HG03064 (cell line): ENCODE results near the gene HOXD3.

Experiments
- ATAC-seq: cut with Tn5 transposase; IDR thresholded peaks from one replicate; pipeline ENCODE4 v1.9.1; 2021; ENCODE audit warnings: low read depth; ENCODE audit not compliant: unreplicated experiment

HOXD3 gene

GRCh38 chr2:176202491-176202890, 45.4 kb downstream of the HOXD3 start:
- ATAC-seq: no peak

GRCh38 chr2:176205126-176205525, 48.0 kb downstream of the HOXD3 start:
- ATAC-seq: no peak

- ATAC-seq: no peak
These were observed 49.0 kb downstream of the HOXD3 start for GRCh38 chr2:176206136-176206535.

GRCh38 chr2:176206682-176207081, 49.6 kb downstream of the HOXD3 start:
- no peak for ATAC-seq

- ATAC-seq: no peak
These were observed 54.0 kb downstream of the HOXD3 start for GRCh38 chr2:176211110-176211509.

- ATAC-seq: no peak
These were observed 55.2 kb downstream of the HOXD3 start for GRCh38 chr2:176212276-176212675.

- ATAC-seq: no peak
These were observed 56.3 kb downstream of the HOXD3 start for GRCh38 chr2:176213406-176213805.
